ENCODE measurements around the gene URM1.

The URM1 gene

DNA sequence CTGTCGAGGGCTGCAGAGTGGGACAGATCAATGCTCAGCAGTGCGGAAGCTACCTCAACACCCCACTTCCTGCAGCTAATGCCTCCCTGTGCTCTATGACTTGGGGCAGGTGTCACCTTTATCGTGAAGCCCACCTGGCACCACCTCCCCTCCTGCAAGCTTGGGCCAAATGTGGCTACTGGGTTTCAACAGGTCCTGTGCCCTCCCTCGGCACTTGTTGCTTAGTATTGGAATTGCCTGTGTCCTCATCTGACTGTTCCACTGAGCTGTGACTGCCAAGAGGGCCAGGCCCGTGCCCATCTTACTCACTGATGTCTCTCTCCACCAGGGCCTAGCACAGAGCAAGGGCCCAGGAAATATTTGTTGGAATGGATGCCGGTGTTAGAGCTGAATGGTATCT is 21.4 kb upstream of the URM1 start:
- DNase-seq, result no peak

DNA sequence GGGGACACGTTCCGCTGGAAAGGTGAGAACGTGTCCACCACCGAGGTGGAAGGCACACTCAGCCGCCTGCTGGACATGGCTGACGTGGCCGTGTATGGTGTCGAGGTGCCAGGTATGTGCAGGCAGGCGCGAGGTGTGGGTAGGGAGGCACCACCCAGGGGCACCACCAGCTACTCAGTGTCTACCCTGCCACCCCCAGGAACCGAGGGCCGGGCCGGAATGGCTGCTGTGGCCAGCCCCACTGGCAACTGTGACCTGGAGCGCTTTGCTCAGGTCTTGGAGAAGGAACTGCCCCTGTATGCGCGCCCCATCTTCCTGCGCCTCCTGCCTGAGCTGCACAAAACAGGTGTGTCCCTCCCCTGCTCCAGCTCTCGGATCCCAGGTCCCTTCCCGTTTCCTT is 15.7 kb upstream of the URM1 start:
- no peak for DNase-seq

DNA sequence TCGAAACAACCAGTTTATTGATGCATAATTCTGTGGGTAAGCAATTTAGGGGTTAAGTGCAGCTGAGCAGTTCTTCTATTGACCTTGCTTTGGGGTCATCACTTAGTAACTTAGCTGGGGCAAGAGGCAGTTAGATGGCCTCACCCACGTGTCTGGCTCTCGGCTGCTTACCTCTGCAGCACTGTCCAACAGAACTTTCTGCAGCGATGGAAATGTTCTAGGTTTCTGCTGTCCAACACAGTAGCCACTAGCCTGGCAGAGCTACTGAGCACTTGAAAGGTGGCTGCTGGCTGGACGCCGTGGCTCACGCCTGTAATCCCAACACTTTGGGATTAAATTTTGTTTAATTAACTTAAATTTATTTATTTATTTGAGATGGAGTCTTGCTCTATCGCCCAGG is 13.1 kb upstream of the URM1 start:
- DNase-seq, result no peak

GRCh38 chr9:128358861-128359260 is 12.3 kb upstream of the URM1 start:
- no peak for DNase-seq

GRCh38 chr9:128360826-128361225 is 10.3 kb upstream of the URM1 start:
- no peak for DNase-seq

DNA sequence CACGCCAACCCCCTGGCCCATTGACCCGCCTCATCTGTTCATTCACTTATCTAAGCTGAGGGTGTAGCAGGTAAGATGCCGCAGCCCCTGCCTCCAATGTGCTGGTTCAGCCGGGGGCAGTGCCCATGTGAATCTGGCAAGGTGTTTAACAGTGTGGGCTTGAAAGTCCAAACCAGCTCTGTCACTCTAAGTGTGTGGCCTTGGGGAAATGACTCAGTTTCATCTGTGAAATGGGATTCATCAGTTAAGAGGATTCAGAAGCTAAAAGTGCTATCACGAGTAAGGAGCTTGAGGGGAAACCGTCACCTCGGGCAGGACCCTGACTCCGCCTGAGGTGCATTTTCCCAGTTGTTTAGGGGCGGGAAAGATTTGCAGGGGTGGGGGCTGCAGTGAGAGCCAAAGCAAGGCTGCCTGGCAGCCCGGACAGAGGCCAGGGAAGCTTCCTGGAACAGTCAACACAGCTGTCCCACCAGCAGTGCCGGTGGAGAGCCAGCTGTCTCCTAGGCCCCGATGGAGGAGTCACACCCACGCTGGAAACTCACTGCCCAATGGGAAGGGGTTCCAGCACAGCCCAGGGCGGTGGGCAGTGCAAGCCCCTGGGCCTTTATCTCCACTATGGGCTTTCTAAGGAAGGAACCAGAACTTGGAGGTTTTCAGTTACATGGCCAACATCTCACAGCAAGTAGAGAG is 9.7 kb upstream of the URM1 start:
- no peak for DNase-seq

GRCh38 chr9:128361986-128362646 is 9.1 kb upstream of the URM1 start:
- peak; percentile 58 to 59 for DNase-seq

- DNase-seq, result no peak
Measured at GRCh38 chr9:128362774-128363173, 8.4 kb upstream of the URM1 start.

- DNase-seq, result no peak
Measured at GRCh38 chr9:128365525-128365924, 5.6 kb upstream of the URM1 start.

GRCh38 chr9:128369024-128369706 is 2.0 kb upstream of the URM1 start:
- no peak for DNase-seq

DNA sequence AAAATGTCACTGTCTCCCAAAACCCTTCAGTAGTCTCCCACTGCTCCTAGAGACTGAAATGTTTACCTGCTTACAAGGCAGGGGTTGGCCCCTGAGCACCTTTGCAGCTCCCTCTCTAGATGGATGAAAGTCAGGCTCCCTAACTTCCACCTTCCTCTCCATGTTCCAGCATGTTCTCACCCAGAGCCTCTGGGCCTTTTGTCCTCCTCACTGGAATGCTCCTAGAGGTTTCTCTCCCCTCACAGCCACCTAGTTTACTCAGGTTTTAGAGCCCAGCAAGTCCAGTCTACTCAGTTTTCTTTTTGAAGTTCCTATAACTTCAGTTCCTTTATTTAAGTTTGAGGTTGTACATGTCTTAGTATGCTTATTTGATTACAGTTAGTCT is 815 bp upstream of the URM1 start:
- DNase-seq, result no peak

- DNase-seq, result no peak
Measured at GRCh38 chr9:128371630-128372117, 500 bp downstream of the URM1 start.

DNA sequence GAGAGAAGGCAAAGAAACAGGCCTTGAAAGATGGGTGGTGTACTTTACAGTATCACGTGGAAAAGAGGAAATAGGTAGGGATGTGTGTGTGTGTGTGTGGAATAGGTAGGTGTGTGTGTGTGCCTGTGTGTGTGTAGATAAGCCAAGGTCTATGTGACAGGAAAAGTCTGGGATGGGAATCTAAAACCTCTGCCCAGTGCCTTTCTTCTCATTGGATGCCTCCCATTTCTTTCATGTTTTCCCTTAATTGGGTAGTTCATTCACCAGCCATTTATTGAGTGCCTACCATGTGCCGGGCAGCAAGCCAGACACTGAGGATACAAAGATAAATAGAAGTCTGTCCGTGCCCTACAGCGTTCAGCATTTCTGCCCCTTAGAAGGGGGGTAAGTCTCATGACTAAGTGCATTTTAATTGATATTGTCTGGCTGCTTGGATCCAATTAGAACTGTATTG is 1.0 kb downstream of the URM1 start:
- DNase-seq, result no peak

DNA sequence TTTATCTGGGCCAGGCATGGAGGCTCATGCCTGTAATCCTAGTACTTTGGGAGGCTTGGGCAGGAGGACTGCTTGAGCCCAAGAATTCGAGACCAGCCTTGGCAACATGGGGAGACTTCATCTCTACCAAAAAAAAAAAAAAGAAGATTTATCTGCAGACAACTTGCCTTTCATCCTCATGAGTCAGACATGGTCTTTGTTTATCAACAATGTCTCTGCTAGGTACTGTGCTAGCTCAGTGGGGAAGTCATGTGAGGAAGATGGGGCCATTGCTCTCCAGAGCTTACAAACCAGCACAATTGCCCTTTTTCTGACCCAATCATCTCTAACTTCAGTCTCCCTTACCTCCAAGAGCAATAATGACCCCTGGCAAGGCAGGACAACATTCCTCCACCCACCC is 1.6 kb downstream of the URM1 start:
- DNase-seq, result no peak

DNA sequence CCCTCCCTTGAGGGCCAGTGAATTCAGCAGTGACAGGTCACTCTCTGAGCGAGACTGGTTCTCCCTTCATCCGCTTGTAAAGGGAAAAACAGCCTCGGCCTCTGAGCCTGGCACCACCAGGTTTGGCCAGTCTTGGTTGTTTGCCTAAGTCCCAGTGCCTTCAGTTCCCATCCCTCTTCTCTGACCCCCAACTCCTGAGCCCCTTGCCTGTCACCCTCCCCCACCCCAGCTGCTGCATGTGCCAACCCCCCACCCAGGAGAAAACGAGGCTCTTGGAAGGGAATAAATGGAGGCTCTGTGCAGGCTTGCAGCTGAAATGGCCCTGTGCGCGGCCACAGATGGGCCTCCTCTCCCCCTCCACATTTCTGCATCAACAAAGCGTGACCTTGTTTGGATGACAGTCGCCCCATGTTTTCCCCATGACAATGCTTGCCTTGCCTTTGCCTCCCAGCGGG is 3.1 kb downstream of the URM1 start:
- no peak for DNase-seq

DNA sequence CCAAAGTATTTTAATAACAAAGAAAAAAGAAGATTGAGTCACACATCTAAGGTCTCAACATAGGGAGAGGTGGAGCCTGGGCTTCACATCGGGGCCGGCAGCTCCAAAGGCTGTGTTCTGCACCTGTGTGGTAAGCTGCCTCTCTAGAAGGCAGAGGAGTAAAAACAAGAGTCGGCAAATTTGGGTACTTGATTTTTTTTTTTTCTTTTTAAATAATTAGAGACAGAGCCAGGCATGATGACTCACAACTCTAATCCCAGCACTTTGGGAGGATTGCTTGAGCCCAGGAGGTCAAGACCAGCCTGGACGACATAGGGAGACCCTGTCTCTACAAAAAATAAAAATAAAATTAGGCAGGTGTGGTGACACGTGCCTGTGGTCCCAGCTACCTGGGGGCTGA is 4.7 kb downstream of the URM1 start:
- no peak for DNase-seq

- no peak for DNase-seq
Measured at GRCh38 chr9:128382261-128382660, 11.1 kb downstream of the URM1 start.

DNA sequence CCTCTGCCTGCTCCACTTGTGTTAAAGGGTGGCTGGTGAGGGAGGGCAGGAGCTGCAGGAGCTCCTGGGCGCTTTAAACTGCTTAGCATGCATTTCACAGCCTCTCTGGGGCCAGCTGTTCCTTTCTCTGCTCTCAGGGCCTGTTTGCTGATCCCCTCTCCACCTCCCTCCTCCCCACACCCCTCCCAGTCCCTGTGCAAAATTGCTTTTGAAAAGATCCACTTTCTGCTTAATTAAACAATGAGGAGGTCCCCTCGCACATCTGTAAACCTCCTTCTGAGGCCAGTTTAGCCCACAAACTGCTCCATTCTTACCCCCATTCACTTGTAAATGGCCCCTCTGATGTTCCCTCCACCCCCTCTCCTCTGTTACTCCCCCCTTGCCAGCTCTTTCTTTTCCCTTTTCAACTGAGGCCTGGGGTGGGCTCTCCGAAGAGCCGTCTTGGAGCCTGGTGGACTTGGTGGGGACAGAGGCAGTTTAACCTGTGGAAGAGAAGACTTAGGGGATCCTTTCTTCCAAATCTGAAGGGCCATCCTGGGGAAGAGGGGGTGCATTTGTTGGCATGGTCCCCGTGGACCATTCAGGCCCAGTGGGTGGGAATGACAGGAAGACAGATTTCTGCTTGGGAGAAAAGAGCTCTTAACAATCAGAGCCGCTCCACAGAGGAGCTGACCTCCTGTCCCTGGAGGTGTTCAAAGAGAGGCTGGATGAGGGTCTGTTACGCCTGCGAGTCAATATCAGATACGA is 12.0 kb downstream of the URM1 start:
- DNase-seq, result no peak

DNA sequence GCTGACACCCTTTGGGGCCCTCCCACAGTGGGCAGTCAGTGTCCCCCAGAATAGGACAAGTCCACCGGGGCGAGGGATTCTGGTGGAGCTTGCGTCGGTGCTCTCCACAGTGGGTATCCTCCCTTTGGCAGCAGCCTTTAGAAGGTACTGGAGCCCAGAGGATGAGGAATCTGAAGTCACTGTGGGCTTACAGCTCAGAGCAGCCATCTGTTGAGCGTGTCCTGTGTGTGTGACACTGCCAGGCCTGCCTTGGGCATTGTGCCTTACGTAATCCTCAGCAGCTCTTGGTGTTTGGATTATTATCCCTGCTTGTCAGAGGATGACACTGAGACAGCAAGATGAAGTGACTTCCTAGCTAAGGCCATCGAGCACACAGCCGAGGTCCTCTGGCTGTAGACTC is 12.6 kb downstream of the URM1 start:
- no peak for DNase-seq

GRCh38 chr9:128384801-128385495 is 13.8 kb downstream of the URM1 start:
- no peak for DNase-seq

DNA sequence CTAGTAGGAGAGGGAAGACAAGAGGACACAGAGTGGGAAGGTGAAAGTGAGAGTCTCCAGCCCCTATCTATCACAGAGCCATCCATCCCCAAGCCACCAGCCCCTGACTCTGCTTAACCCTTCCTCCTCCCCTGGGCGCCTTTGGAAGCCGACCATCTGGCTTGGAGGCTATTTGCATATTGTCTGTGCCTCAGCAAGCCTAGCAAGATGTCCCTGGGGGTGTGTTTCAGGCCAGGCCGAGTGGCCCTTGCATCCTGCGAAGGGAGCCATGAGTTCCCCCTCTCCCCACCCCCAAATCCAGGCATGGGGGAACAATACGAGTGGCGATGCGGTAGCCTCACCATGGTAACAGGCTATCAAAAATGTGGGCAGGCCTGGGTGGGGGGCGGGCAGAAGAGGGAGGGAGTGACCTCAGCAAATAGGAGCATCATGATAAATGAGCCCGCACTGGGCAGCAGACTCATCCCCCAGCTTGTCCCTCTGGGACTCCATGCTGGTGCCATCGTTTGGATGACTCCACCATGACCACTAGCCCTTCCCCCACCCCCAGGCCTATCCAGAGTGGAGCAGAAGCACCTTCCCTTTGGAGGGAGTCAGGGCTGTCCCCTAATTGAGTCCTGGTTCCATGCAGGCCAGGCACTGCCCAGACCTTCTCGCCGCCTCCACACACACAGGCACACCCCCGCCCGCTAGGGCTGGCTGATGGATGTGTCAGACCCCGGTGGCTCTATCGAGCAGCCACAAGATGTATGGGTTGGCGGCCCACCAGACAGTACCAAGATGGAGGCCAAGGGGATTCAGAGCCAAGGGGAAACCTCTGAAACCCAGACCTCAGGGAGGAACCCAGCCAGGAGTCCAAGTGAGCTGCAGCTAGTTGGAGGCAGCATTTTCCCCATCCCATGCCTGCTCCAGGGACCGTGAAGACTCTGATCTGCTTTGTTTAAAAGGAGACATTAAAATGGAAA is 14.6 kb downstream of the URM1 start:
- DNase-seq, result no peak
